ENCODE results near the gene C5.

The C5 gene

DNA sequence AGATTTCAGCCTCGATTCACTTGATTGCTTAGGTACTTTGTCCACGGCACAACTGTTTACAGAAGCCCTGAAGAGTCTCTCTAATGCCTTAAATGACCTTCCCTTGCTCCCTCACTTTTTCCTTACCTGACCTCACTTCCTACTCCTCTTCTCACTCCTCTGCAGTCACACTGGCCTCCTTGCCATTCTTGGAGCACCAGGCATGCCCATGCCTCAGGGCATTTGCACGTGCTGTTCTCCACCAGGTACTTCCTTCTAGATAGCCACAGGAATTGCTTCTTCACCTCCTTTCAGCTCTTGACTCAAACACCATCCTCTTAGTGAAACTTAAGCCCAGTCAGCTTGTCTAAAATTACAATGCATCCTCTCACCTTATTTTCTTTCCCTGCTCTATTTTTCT is 71.1 kb downstream of the C5 start:
- H3K9ac ChIP-seq = no peak overlapping the region
- no peak overlapping the region for H3K27ac ChIP-seq
- H3K79me2 ChIP-seq (ENCODE audit: insufficient read depth, low read depth) = no peaks in the 10 kb centered on the region
- no peak overlapping the region for H3K4me3 ChIP-seq (IDR thresholded peaks at IDR 0.05; ENCODE audit: insufficient read depth, low read depth, low read length)
- H4K20me1 ChIP-seq (ENCODE audit: insufficient read depth) = no peaks in the 10 kb centered on the region
- H3K36me3 ChIP-seq (ENCODE audit: insufficient read depth) = no peaks in the 10 kb centered on the region
- no peaks in the 10 kb centered on the region for H3K27me3 ChIP-seq (ENCODE audit: insufficient read depth, low read depth)
- no peak overlapping the region for H3K4me2 ChIP-seq
- H3K4me1 ChIP-seq (ENCODE audit: low read depth, poor library complexity, severe bottlenecking) = no peaks in the 10 kb centered on the region
- H2AFZ ChIP-seq (ENCODE audit: low read depth) = no peak overlapping the region
- no peak for TF ChIP-seq CTCF (conservative IDR thresholded peaks at IDR 0.05; ENCODE audit: low read depth, low read length)

- no peak overlapping the region for H3K9ac ChIP-seq
- no peaks in the 10 kb centered on the region for H4K20me1 ChIP-seq (ENCODE audit: insufficient read depth)
- no peak overlapping the region for H2AFZ ChIP-seq (ENCODE audit: low read depth)
- H3K27me3 ChIP-seq (ENCODE audit: insufficient read depth, low read depth) = no peaks in the 10 kb centered on the region
- no peak for TF ChIP-seq CTCF (conservative IDR thresholded peaks at IDR 0.05; ENCODE audit: low read depth, low read length)
- no peak overlapping the region for H3K4me3 ChIP-seq (IDR thresholded peaks at IDR 0.05; ENCODE audit: insufficient read depth, low read depth, low read length)
- no peak overlapping the region for H3K27ac ChIP-seq
- H3K36me3 ChIP-seq (ENCODE audit: insufficient read depth) = no peaks in the 10 kb centered on the region
- H3K79me2 ChIP-seq (ENCODE audit: insufficient read depth, low read depth) = no peaks in the 10 kb centered on the region
- no peak overlapping the region for H3K4me2 ChIP-seq
- H3K4me1 ChIP-seq (ENCODE audit: low read depth, poor library complexity, severe bottlenecking) = no peaks in the 10 kb centered on the region
These were observed 72.8 kb downstream of the C5 start for GRCh38 chr9:120977321-120977720.

- no peak overlapping the region for H2AFZ ChIP-seq (ENCODE audit: low read depth)
- H3K79me2 ChIP-seq (ENCODE audit: insufficient read depth, low read depth) = no peaks in the 10 kb centered on the region
These were observed 75.2 kb downstream of the C5 start for GRCh38 chr9:120974921-120975320.

GRCh38 chr9:120974181-120974580 is 75.9 kb downstream of the C5 start:
- no peak for TF ChIP-seq CTCF (conservative IDR thresholded peaks at IDR 0.05; ENCODE audit: low read depth, low read length)
- H4K20me1 ChIP-seq (ENCODE audit: insufficient read depth) = no peaks in the 10 kb centered on the region
- H3K9ac ChIP-seq = no peak overlapping the region
- no peak overlapping the region for H3K4me3 ChIP-seq (IDR thresholded peaks at IDR 0.05; ENCODE audit: insufficient read depth, low read depth, low read length)
- no peak overlapping the region for H3K4me2 ChIP-seq
- H3K27me3 ChIP-seq (ENCODE audit: insufficient read depth, low read depth) = no peaks in the 10 kb centered on the region
- H3K27ac ChIP-seq = no peak overlapping the region
- peaks cover 9% of the 10 kb centered on the region for H3K4me1 ChIP-seq (ENCODE audit: low read depth, poor library complexity, severe bottlenecking)
- H2AFZ ChIP-seq (ENCODE audit: low read depth) = no peak overlapping the region
- H3K36me3 ChIP-seq (ENCODE audit: insufficient read depth) = no peaks in the 10 kb centered on the region
- no peaks in the 10 kb centered on the region for H3K79me2 ChIP-seq (ENCODE audit: insufficient read depth, low read depth)

More at GRCh38 chr9:120974921-120975320, 75.2 kb downstream of the C5 start:
- H3K4me1 ChIP-seq (ENCODE audit: low read depth, poor library complexity, severe bottlenecking) = peaks cover 9% of the 10 kb centered on the region
- H3K9ac ChIP-seq = no peak overlapping the region
- no peak overlapping the region for H3K4me3 ChIP-seq (IDR thresholded peaks at IDR 0.05; ENCODE audit: insufficient read depth, low read depth, low read length)
- no peaks in the 10 kb centered on the region for H3K36me3 ChIP-seq (ENCODE audit: insufficient read depth)
- no peaks in the 10 kb centered on the region for H3K27me3 ChIP-seq (ENCODE audit: insufficient read depth, low read depth)
- H3K4me2 ChIP-seq = no peak overlapping the region
- no peak for TF ChIP-seq CTCF (conservative IDR thresholded peaks at IDR 0.05; ENCODE audit: low read depth, low read length)
- no peak overlapping the region for H3K27ac ChIP-seq
- no peaks in the 10 kb centered on the region for H4K20me1 ChIP-seq (ENCODE audit: insufficient read depth)

Measured in KMS-11 (cell line).